Measurements from ENCODE around the gene CASS4. TPM values are rescaled to one million over a fixed set of nuclear protein-coding genes. Genes with fewer than 3 reads are reported as not detected.

CASS4 gene
- total RNA-seq, 2 donors from 2014 or later: 1.2 to 2.1 TPM

- intact Hi-C loops (cut with DNase I): no loop called here
- DNase-seq (ENCODE audit: low spot score): no peak
Observed at GRCh38 chr20:56418385-56418861, 6.4 kb downstream of the CASS4 start.

DNA sequence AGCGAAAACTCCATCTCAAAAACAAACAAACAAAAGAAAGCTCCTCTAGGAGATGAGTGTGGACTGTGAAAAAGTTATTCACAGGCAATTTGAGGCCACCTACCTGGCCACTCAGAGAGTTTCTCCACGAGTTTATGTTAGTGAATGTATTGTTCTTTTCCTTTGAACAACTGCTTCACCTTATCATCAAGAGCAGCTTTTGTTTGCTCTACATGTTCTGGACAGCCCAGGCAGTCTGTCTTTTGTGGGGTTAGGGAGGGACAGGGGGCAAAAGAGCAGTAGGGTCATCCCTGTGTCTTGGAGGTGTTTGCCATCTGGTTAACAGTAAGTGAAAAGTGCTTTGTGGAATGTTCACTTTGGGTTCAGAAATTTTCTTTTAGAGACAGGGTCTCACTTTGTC lies 8.0 kb downstream of the CASS4 start:
- intact Hi-C loops (cut with DNase I): no loop called here
- no peak for DNase-seq (ENCODE audit: low spot score)

GRCh38 chr20:56420940-56421688 lies 9.1 kb downstream of the CASS4 start:
- intact Hi-C loops (cut with DNase I): no loop called here
- DNase-seq (ENCODE audit: low spot score): no peak

- intact Hi-C loops (cut with DNase I): no loop called here
- no peak for DNase-seq (ENCODE audit: low spot score)
Observed at GRCh38 chr20:56422076-56422823, 10.2 kb downstream of the CASS4 start.

- intact Hi-C loops (cut with DNase I): no loop called here
- DNase-seq (ENCODE audit: low spot score): no peak
Observed at GRCh38 chr20:56422824-56423189, 10.7 kb downstream of the CASS4 start.

DNA sequence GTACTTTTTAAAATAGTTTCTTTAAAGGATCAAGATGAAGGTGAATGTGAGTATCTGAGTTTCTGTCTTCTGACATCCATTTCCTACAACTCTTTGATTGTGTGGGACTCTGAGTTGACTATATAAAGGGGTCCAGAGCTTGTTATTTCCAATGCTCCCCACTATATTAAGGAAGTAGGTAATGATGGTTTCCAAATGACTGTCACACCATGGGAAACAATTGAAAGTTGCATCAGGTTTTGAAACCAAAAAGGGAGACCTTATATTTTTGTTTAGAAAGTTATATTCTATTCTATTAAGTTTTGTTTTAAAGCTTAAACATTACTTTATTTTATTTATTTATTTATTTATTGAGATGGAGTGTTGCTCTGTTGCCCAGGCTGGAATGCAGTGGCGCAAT lies 11.2 kb downstream of the CASS4 start:
- intact Hi-C loops (cut with DNase I): no loop called here
- DNase-seq (ENCODE audit: low spot score): no peak

GRCh38 chr20:56423886-56424285 lies 11.8 kb downstream of the CASS4 start:
- DNase-seq (ENCODE audit: low spot score): no peak
- intact Hi-C loops (cut with DNase I): no loop called here

DNA sequence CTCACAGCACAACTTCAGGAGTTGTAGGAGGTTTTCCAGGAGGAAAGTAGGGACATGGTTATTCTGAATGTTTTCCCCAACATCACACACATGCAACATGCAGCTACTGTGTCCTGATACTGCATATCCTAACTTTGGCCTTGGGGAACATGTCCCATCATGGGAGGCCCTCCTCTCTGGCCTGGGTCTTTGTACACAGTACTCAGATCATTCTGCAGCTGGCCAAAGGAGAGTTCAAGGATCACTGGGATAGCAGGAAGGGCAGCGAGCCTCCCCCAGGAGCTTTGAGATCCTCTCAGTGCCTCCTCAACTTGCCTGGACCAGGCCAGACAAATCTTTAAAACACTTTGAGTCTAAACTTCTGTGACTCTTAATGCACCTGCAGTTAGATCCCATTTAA lies 12.9 kb downstream of the CASS4 start:
- intact Hi-C loops (cut with DNase I): loop anchor here in 1 of 2 donors (5.0 kb wide), 1 partner anchor 612 kb away; no protein-coding TSS in a partner anchor
- DNase-seq (ENCODE audit: low spot score): no peak

DNA sequence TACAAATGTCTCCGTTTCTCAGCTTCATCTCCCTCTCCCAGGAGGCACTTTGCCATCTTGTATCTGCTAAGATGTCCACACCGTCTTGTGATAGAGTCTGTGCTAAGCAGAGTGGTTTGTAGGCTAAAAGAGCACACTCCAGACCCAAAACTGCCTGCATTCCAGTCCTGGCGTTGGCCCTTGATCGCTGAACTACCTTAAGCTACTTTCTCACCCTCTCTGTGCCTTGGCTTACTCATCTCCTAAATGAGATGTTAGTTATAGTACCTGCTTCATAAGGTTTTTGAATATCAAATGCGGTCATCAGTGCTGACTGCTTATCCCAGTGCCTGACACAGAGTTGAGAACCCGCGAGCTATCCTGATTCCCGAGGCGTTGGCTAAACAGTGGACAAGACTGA lies 14.0 kb downstream of the CASS4 start:
- no peak for DNase-seq (ENCODE audit: low spot score)
- intact Hi-C loops (cut with DNase I): loop anchor here in 1 of 2 donors (5.0 kb wide), 1 partner anchor 611 kb away; no protein-coding TSS in a partner anchor

DNA sequence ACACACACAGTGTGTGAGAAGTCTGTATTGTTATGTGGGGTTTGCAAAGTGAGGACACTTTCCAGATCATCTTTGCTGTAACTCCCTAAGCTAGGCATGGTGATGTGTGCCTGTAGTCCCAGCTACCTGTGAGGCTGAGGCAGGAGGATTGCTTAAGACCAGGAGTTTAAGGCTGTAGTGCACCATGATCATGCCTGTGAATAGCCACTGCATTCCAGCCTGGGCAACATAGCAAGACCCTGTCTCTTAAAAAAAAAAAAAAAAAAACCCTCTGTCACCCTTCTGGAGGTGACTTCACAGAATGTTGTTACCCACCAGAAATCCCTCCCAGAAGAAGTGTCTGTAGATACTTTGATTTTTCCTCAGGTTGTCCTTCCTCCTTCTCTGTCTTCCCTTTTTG lies 14.9 kb downstream of the CASS4 start:
- no peak for DNase-seq (ENCODE audit: low spot score)
- intact Hi-C loops (cut with DNase I): loop anchor here in 1 of 2 donors (5.0 kb wide), 1 partner anchor 610 kb away; no protein-coding TSS in a partner anchor

- intact Hi-C loops (cut with DNase I): loop anchor here in 1 of 2 donors (5.0 kb wide), 1 partner anchor 610 kb away; no protein-coding TSS in a partner anchor
Observed at GRCh38 chr20:56427797-56428196, 15.7 kb downstream of the CASS4 start.

DNA sequence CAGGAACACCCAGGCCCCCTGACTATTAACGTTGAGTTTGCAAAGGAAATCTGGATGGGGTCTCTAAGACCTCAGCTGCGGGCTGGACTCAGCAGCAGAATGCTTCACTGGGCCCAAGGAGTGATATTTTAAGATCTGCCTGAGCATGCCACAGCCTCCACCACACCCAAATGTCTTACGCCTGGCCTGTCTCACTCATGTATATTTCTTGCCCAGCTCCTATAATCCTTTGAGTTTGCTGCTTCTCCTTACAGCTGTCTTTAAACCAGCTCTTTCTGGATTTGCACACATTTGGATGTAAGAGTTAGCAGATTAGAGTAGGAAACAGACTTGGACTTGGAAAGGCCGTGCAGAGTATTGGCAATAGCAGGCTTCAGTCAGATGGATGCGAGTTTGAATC lies 16.4 kb downstream of the CASS4 start:
- intact Hi-C loops (cut with DNase I): loop anchor here in 1 of 2 donors (5.0 kb wide), 1 partner anchor 609 kb away; no protein-coding TSS in a partner anchor
- no peak for DNase-seq (ENCODE audit: low spot score)

More at GRCh38 chr20:56427797-56428196, 15.7 kb downstream of the CASS4 start:
- no peak for DNase-seq (ENCODE audit: low spot score)

GRCh38 chr20:56428881-56429280 lies 16.8 kb downstream of the CASS4 start:
- intact Hi-C loops (cut with DNase I): loop anchor here in 1 of 2 donors (5.0 kb wide), 1 partner anchor 608 kb away; no protein-coding TSS in a partner anchor
- no peak for DNase-seq (ENCODE audit: low spot score)

DNA sequence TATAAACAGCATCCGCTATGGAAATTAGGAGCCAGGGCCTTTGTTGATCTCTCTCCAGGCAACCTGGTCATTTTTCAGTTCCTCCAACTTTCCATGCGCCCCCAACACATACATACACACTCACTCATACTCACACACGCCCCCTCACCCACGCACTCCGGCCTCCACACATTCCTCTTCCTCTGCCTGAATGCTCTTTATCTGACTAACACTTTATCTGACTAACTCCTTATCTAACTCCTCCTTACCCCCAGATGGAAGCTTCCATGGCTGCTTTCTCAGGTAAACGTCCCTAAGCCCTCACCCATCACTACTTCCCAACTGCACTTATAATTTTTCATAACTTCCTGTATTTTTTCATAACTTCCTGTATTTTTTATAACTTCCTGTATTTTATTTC lies 17.4 kb downstream of the CASS4 start:
- intact Hi-C loops (cut with DNase I): loop anchor here in 1 of 2 donors (5.0 kb wide), 1 partner anchor 608 kb away; no protein-coding TSS in a partner anchor
- DNase-seq (ENCODE audit: low spot score): no peak

DNA sequence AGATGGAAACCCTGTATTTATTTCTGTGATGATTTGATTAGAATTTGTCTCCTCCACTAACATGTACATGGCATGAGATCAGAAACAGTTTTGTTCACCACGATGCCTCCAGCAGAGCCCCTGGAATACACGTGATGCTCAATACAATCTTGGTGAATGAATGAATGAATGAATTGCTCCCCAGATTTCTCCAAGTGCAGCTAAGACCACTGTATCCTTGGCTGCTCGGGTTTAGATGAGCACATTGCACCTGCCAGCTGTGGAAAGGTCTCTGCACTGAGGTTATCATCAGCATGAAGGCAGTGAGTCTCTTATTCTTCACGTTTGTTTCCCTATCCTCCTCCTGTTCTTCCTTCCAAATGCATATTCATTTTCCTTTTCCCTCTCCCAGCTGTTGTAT lies 17.9 kb downstream of the CASS4 start:
- DNase-seq (ENCODE audit: low spot score): no peak
- intact Hi-C loops (cut with DNase I): loop anchor here in 1 of 2 donors (5.0 kb wide), 1 partner anchor 607 kb away; no protein-coding TSS in a partner anchor

DNA sequence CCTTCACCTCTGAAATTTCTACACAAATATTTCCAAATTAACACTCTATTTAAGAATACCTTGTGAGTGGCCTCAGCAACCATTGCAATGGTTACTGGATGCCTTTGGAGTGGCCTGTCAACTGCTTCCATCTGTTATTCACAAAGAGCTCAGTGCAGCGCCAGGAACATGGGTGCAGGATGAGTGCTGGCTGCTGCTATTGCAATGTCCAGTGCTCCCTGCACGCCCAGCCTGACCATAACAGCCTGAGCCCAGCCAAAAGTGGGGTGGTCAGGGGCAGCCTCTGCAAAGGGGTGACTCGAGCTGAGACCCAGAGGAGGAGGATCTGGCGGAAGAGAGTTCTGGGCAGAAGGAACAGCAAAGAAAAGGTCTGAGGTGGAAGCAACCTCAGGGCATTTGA lies 18.4 kb downstream of the CASS4 start:
- intact Hi-C loops (cut with DNase I): no loop called here
- no peak for DNase-seq (ENCODE audit: low spot score)

GRCh38 chr20:56430957-56431356 lies 18.9 kb downstream of the CASS4 start:
- intact Hi-C loops (cut with DNase I): no loop called here
- no peak for DNase-seq (ENCODE audit: low spot score)

DNA sequence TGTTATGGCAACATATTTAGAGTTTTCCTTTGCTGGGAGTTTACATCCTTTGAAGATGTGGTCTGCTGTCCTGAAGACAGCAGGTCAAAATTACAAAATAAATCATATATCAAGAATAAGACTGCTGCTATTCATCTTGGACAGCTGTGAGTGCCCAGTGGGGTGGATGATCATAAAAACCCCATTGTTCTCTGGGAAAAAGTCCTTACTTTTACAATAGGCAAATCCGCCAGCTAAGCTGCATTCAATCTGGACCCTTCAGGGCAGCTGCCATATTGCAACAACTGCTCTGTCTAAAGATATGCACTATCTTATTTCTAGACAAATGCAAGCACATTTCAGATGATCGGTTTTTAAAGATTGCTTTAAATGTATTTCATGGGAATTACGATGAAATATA lies 19.4 kb downstream of the CASS4 start:
- DNase-seq (ENCODE audit: low spot score): no peak
- intact Hi-C loops (cut with DNase I): no loop called here

DNA sequence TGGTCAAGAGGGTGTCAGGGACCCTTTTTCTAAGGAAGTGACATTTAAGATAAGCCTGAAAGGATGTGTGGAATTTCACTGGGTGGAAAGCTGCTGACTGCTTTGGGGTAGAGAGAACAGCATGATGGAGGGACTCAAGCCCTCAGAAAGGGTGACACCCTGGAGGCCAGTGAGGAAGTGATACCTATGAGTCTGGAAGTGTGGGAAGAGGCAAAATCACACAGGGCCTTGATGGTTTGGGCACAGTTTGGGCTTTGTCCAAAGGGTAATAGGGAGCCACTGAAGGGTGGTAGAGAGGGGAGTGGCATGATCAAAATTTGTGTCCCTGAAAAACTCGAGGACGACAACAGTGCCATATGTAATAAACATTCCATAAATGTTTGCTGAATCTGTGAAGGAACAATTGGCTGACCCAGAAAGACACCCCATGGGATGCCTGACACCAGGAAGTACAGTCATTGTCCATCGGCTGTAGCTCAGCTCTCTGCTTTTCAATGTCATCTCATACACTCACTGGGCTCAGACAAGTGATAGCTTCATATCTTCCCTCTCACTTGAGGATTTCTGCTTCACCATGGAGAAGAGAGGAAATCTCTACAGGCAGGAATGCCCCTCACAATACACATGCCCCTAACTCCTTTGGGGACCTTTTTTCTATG lies 21.3 kb downstream of the CASS4 start:
- DNase-seq (ENCODE audit: low spot score): no peak
- intact Hi-C loops (cut with DNase I): no loop called here

DNA sequence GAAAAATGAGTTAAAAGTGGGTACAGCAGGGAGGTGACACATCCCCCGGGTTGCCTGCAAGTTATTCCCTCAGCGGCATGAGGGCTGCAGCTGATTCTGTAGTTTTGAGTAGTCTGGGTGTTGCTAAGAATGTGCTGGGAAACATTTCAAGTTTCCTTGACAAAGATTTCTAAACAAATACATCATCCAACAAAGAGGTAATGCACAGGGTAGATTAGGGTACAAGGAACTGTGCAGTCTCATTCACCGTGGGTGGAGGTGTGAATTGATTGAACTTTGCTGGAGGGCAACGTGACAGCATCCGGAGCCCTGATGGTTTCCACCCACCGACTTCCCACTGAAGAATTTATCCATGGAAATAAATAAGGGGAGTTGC lies 21.8 kb downstream of the CASS4 start:
- no peak for DNase-seq (ENCODE audit: low spot score)

More for the DNA sequence above, 21.8 kb downstream of the CASS4 start:
- intact Hi-C loops (cut with DNase I): no loop called here
